Activated naive CD8-positive, alpha-beta T cell treated with anti-CD3 and anti-CD28 coated beads, Interleukin-2, amount 10 ng/mL, durations not matched to agents 7 days and 5 days (primary cell): Measurements from ENCODE around the gene REN. TPM values are rescaled to one million over a fixed set of nuclear protein-coding genes. Genes with fewer than 3 reads are reported as not detected.
A peak's percentile ranks its signal among the peaks of the same experiment; 100 is the strongest.

Experiments used
- ATAC-seq: fragments of 150-1000 bp; cut with Tn5 transposase; one replicate; pipeline ENCODE4 v1.10.0; 2021; ENCODE audit warnings: low read depth, moderate library complexity
- POLR2A ChIA-PET: fragments of 350-600 bp; sonication (Branson Sonifier 250); formaldehyde crosslinking; loops from one replicate; lab custom pipeline; 2021; ENCODE audit warnings: antibody characterized with exemption; lab: Charles Lee
- DNase-seq: peaks from one replicate; pipeline ENCODE4 v3.0.0; 2021
- H3K27ac Mint-ChIP-seq: one replicate; pipeline ENCODE4 v1.8.0; 2022; ENCODE audit warnings: mild to moderate bottlenecking, mixed read lengths
- H3K27me3 Mint-ChIP-seq: one replicate; pipeline ENCODE4 v1.8.0; 2022; ENCODE audit warnings: mild to moderate bottlenecking, moderate library complexity, mixed read lengths
- H3K36me3 Mint-ChIP-seq: one replicate; pipeline ENCODE4 v1.8.0; 2021; ENCODE audit warnings: mild to moderate bottlenecking, mixed read lengths
- H3K4me1 Mint-ChIP-seq: one replicate; pipeline ENCODE4 v1.8.0; 2021; ENCODE audit warnings: mixed read lengths
- H3K4me3 Mint-ChIP-seq: one replicate; pipeline ENCODE4 v1.8.0; 2022; ENCODE audit warnings: mild to moderate bottlenecking, moderate library complexity, mixed read lengths
- H3K9me3 Mint-ChIP-seq: one replicate; pipeline ENCODE4 v1.8.0; 2021; ENCODE audit warnings: mixed read lengths
- total RNA-seq, 2 experiments: library from RNA; stranded (reverse); gene quantifications; one replicate each; pipeline ENCODE4 v1.2.3, GENCODE V29; 2021

The REN gene
- total RNA-seq, 2 experiments from 2014 or later: not detected

DNA sequence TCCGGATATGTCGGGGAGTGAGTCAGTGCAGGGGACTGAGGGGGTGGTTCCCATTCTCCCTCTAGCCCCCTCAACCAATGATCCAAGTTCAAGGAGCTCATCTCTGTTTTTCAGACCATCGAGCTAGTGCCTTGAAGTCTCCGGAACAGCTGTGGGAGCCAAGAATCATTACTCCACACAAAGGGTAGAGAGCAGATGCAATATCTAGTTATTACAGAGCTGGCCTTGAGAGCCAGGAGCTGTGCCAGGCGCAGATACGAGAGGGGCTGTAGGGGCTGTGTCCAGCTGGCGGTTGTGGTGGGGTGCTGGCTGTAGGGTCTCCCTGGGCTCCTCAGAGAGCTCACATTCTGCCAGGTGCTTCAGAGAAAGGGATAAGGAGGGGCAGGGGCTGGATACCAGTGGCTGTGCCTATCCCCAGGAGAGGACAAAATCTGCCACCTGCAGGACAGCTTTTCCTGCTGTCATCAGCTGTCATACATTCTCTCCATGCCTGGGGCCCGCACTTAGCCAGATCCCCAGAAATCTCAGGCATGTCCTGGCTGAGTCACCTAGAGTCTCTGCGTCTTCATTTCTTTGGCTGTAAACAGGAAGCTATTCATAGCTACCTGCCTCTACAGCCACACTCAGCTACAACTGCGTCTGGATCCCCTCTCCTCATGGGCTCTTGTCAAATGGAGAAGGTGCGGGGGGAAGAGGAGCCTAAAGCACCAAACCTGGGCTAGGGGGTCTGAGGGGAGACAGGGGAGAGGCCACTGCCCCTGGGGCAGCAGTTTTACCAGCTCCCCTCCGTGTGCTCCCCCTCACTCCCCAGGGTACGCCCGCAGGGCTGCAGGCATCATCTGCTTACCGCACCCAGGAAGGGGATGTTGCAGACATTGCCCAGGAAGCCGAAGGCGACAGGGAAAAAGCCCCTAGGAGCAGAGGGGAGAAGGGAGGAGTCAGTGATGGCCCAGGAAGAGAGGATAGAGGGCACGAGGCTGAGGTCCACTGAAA, 32.5 kb upstream of the REN start:
- Mint-ChIP-seq H3K27me3 (peaks cover 4% of the 10 kb centered on the region), H3K4me1 (peaks cover 11% of the 10 kb centered on the region), H3K9me3 (peaks cover 5% of the 10 kb centered on the region), H3K27ac (no peak overlapping the region), H3K4me3 (no peak overlapping the region), H3K36me3 (no peaks in the 10 kb centered on the region)
- POLR2A ChIA-PET: no interaction called here
- ATAC-seq (peak; percentile 32), DNase-seq (no peak)

DNA sequence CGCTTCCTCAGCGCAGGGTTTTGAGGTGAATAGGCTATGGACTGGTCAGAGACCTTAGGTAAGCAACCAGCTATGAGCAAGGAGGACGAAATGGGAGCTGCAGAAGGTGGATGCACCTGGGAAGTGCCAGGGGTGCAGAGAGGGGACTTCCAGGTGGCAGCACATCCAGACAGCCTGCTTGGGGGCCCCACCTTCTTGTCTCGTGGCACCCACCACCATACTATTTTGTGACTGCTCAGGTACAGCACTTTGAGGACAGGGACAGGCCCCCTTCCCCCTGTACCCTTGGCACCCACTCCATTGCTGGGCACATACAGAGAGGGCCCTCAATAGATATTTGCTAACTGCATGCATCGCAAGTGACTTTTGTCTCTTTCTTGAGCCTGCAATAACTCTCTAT, 30.9 kb upstream of the REN start:
- ATAC-seq: no peak
- peaks cover 9% of the 10 kb centered on the region for H3K4me1 Mint-ChIP-seq
- POLR2A ChIA-PET: no interaction called here

DNA sequence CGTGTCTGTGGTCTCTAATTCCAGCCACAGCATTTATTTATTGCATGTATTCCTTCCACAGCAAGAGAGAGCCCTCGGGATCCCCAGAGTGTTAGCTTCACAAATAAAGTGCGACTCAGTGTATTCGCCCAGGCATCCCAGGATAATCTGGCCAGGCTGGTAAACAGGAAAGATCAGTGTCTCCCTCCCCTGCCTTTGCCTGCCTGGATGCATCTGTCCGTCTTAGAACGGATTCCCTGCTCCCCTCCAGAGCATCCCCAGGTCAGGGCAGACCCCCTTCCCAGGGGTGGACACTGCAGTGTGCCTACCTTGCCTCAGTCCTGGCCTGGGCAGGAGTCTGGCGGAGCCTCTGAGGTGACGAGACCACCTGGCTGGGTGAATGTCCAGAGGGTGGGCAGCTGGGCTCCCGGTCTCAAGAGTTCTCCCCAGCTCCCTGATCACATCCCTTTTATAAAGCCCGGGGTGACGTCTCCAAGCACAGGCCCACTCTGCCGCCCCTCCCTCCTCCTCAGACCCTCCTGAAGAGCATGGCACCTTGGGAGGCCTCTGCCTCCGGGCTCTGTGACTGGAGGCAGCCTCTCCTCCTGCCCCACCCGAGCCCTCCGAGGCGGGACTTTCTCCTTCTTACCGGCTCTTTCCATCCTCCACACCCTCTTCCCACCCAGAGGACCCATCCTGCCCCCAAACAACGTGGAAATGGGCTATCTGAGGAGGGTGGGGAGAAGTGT, 30.1 kb upstream of the REN start, which contains the start of gene KISS1:
TSS of gene KISS1 (minus strand) at position 424 of the 728 bp plus-strand sequence. CDS start 3,615 bp downstream, outside the sequence.
- Mint-ChIP-seq H3K4me1 (peaks cover 9% of the 10 kb centered on the region), H3K27ac (no peak within 1 kb of the TSS), H3K4me3 (no peak within 1 kb of the TSS), H3K9me3 (peaks cover 5% of the 10 kb centered on the region), H3K27me3 (peaks cover 15% of the 10 kb centered on the region), H3K36me3 (no peaks in the 10 kb centered on the region)
- ATAC-seq (no peak), DNase-seq (no peak)
- POLR2A ChIA-PET: no interaction called here

More for the DNA sequence above, 30.9 kb upstream of the REN start:
- H3K4me3 Mint-ChIP-seq: no peak overlapping the region
- no peak for DNase-seq
- H3K9me3 Mint-ChIP-seq: peaks cover 5% of the 10 kb centered on the region
- no peaks in the 10 kb centered on the region for H3K36me3 Mint-ChIP-seq
- no peak overlapping the region for H3K27ac Mint-ChIP-seq
- peaks cover 11% of the 10 kb centered on the region for H3K27me3 Mint-ChIP-seq

DNA sequence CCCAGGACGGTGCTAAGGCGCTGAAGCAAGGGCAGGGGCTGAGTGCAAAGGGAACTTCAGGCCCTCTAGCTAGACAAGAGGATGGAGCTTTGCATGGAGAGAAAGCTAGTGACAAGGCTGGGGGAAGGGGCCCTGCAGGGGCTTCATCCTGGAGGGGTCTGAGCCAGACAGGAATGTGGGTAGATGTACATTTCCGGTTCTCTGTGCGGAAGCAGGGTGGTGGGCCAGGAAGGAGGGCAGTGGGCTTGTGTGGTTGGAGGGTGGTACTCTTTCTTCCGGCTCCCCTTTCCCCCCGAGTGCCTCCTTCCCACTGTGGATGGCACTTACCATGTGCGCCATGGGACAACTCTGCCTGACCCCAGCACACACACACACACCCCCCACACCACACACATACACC, 28.6 kb upstream of the REN start:
- Mint-ChIP-seq H3K36me3 (no peaks in the 10 kb centered on the region), H3K4me3 (no peak overlapping the region), H3K9me3 (peaks cover 5% of the 10 kb centered on the region), H3K4me1 (peaks cover 15% of the 10 kb centered on the region), H3K27ac (peak overlapping the region; percentile 25), H3K27me3 (peaks cover 23% of the 10 kb centered on the region)
- POLR2A ChIA-PET: no interaction called here
- no peak for DNase-seq
- no peak for ATAC-seq

DNA sequence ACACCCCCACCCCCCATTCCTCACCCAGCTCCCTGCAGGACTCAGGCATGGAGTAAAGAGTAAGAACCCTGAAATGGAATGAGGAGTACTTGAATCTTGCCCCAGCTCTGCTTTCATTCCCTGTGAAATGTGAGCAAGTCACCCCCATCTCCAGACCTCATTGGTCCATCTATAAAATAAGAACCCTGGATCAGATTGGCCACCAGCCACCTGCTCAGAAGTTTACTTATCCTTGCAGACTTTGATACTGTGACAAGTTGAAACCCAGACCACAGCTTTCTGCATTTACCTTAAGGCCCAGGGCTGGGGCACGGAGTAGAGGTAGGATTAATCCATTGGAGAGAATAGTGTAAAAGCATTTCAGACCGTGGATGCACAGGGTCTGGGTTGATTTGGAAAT, 27.9 kb upstream of the REN start:
- H3K27me3 Mint-ChIP-seq: peaks cover 29% of the 10 kb centered on the region
- POLR2A ChIA-PET: no interaction called here
- ATAC-seq (no peak), DNase-seq (no peak)
- H3K9me3 Mint-ChIP-seq: peaks cover 5% of the 10 kb centered on the region
- H3K27ac Mint-ChIP-seq: no peak overlapping the region
- no peaks in the 10 kb centered on the region for H3K36me3 Mint-ChIP-seq
- H3K4me3 Mint-ChIP-seq: no peak overlapping the region
- H3K4me1 Mint-ChIP-seq: peaks cover 18% of the 10 kb centered on the region

DNA sequence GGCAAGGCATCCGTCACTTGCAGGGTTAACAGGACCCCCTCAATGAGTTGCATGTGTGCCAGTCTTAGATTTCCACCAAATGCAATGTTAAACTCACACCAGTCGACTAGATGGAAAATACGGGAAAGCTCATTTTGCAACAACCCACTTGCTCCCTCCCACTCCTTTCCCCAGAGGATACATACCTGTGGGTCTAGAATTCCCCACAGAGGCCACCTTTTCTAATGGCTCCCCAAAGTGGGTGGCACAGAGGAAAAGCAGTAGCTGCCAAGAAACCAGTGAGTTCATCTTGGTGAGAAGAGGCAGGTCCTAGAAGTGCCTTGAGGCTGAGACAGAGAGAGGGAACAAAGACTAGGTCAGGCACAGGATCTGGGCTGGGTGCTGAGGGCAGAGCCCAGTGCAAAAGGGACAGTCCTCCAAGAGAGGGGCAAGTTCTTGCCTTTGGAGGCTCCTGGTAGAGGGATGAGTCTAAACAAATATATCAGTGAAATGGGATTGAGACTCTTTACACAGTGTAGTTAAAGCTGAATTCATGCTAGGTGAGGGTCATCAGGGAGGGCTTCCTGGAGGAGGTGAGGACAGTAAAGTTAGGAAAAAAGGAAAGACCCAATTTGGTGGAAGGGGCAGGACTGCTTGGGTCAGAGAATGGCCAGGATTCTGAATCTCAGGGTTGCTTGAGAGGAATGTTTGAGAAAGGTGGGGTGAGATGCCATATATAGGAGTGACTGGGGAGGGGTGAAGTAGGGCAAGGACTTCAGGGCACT, 26.6 kb upstream of the REN start:
- DNase-seq: no peak
- POLR2A ChIA-PET: no interaction called here
- ATAC-seq: no peak
- H3K27ac Mint-ChIP-seq: no peak overlapping the region
- H3K4me3 Mint-ChIP-seq: no peak overlapping the region
- H3K9me3 Mint-ChIP-seq: peaks cover 5% of the 10 kb centered on the region
- no peaks in the 10 kb centered on the region for H3K36me3 Mint-ChIP-seq
- peaks cover 22% of the 10 kb centered on the region for H3K4me1 Mint-ChIP-seq
- H3K27me3 Mint-ChIP-seq: peaks cover 39% of the 10 kb centered on the region

DNA sequence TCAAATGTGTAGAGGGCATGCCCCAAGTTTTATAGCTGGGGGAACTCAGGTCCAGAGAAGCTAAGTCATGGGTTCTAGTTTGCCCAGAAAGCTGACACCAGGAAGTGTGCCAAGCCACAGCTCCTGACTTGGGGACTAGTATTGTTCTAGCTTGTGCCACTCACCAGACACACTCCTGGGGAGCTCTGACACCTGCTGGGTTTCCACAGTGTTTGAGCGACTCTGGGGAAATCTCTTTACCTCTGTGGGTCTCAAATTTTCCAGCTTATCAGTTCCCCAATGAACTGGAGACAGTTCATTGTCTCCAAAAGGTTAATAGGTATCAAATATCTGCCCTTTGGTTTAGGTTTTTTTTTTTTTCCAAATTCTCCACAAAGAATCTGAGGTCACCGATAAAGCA, 25.9 kb upstream of the REN start:
- no peak overlapping the region for H3K4me3 Mint-ChIP-seq
- no peak overlapping the region for H3K27ac Mint-ChIP-seq
- DNase-seq (no peak), ATAC-seq (no peak)
- no peaks in the 10 kb centered on the region for H3K36me3 Mint-ChIP-seq
- H3K9me3 Mint-ChIP-seq: peaks cover 5% of the 10 kb centered on the region
- H3K27me3 Mint-ChIP-seq: peaks cover 44% of the 10 kb centered on the region
- peaks cover 22% of the 10 kb centered on the region for H3K4me1 Mint-ChIP-seq
- POLR2A ChIA-PET: no interaction called here

DNA sequence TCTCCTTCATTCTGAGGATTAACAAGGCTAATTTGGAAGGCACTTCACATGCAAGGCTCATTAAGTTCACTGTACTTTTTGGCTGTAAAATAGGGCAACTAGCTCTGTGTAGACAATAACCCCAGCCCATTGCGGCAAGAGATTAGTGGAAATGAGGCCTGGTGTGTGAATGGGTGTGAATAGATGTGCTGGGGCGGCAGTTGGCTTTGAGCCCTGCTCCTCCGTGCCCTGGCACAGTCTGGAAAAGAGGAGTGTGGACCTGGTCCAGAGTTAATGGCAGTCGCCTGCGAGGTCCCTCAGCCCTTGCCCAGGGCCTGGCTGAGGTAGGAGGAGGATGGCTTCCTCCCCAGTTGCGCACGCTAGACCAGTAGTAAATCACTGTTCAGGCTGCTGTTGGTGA, 25.3 kb upstream of the REN start:
- Mint-ChIP-seq H3K27ac (no peak overlapping the region), H3K36me3 (no peaks in the 10 kb centered on the region), H3K27me3 (peaks cover 48% of the 10 kb centered on the region), H3K4me1 (peaks cover 22% of the 10 kb centered on the region), H3K4me3 (no peak overlapping the region), H3K9me3 (peaks cover 5% of the 10 kb centered on the region)
- no peak for DNase-seq
- POLR2A ChIA-PET: interaction anchor here (1.0 kb wide), 1 partner anchor 187 kb away, joined by 3 read pairs; no protein-coding TSS in a partner anchor
- ATAC-seq: no peak

DNA sequence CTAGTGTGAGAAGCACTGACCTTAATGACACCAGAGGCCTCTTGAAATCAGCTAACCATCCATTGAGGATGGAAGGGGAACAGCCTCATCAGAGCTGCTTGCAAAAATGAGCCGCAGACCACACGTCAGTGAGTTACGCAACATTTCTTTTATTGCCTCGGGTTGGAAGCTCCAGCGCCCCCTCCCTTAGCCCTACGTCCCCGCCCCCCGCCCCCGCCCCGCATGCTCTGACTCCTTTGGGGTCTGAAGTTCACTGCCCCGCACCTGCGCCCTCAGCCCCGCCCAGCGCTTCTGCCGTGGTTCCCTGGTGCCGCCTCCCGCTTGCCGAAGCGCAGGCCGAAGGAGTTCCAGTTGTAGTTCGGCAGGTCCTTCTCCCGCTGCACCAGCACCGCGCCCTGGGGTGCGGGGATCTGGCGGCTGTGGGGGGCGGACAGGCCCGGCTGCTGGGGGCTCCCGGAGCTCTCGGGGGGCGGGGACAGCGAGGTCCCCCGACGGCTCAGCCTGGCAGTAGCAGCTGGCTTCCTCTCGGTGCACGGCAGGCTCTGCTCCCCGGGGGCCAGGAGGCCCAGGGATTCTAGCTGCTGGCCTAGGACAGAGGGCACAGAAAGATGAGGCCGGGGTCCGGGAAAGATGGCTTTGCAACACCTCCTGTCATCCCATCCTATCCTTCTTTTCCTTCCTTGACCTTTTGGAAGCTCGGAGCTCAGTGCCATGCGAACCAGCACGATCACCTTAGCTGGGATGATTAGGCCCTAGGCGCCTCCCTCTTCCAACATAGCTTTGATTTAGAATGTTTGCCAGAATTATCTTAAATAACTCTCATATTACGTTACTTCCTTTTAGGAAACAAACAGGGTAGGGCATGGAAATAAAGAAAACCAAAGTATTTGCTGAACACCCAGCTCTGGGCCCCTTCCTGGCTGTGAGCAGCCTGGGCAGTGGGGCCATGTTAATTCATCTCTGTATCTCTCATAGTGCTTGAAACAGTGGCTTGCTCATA, 24.4 kb upstream of the REN start:
- Mint-ChIP-seq H3K9me3 (peaks cover 5% of the 10 kb centered on the region), H3K36me3 (no peaks in the 10 kb centered on the region), H3K27me3 (peaks cover 50% of the 10 kb centered on the region), H3K4me1 (peaks cover 22% of the 10 kb centered on the region), H3K4me3 (no peak overlapping the region), H3K27ac (no peak overlapping the region)
- POLR2A ChIA-PET: interaction anchor here (1.0 kb wide), 1 partner anchor 188 kb away, joined by 3 read pairs; no protein-coding TSS in a partner anchor
- DNase-seq: peak; percentile 39
- ATAC-seq: peak; percentile 51

DNA sequence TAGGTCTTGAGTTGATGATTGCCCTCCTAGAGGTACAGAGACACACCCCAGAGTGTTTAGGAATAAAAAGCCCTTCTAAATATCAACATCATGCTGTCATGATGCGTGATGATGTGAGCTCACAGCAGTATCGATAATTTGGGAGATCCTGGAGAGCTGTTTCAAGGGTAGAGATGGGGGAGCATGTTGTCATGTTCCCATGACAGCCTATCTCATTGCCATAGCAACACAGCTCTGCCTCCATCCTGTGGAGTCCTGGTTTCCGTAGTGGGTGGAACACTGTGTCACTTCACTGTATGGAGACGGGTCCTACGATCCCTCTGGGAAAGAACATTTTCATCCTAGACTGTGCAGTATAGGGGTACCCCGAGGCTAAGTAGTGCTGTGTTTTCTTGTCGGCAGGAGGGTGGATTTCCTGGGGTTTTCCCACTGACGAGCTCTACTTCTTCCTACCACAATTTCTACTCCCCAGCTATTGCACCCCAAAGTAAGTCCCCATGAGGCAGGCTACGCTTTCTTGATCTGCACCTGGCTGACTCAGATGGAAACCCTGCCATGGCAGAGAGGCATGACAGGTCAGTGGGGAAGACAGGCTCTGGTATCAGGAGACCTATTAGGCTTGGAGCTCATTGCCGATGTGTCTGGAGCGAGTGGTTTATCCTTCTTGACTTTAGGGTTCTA, 23.0 kb upstream of the REN start:
- DNase-seq: no peak
- no peak overlapping the region for H3K4me3 Mint-ChIP-seq

DNA sequence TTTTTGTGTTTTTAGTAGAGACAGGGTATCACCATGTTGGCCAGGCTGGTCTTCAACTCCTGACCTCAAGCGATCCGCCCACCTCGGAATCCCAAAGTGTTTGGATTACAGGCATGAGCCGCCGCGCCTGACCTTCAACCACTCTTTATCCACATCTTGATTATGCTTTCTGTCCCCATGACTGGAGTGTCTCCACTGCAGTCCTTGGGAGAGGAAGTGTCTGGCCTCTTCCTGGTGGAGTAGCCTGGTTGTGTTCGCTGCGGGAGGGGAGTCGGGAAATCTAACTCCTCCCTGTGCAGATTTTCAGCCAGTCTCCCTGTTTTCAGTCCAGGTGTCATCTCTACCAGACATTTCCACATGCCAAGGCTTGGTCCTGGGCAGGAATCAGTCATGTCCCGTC, 20.5 kb upstream of the REN start:
- H3K4me1 Mint-ChIP-seq: peaks cover 13% of the 10 kb centered on the region
- peaks cover 2% of the 10 kb centered on the region for H3K9me3 Mint-ChIP-seq
- H3K27me3 Mint-ChIP-seq: peaks cover 55% of the 10 kb centered on the region
- H3K27ac Mint-ChIP-seq: no peak overlapping the region
- H3K36me3 Mint-ChIP-seq: no peaks in the 10 kb centered on the region
- DNase-seq (no peak), ATAC-seq (no peak)
- H3K4me3 Mint-ChIP-seq: no peak overlapping the region
- POLR2A ChIA-PET: no interaction called here

More for the DNA sequence above, 23.0 kb upstream of the REN start:
- ATAC-seq: no peak
- Mint-ChIP-seq H3K27me3 (peaks cover 58% of the 10 kb centered on the region), H3K27ac (no peak overlapping the region), H3K9me3 (peaks cover 2% of the 10 kb centered on the region), H3K4me1 (peaks cover 13% of the 10 kb centered on the region), H3K36me3 (no peaks in the 10 kb centered on the region)
- POLR2A ChIA-PET: no interaction called here

DNA sequence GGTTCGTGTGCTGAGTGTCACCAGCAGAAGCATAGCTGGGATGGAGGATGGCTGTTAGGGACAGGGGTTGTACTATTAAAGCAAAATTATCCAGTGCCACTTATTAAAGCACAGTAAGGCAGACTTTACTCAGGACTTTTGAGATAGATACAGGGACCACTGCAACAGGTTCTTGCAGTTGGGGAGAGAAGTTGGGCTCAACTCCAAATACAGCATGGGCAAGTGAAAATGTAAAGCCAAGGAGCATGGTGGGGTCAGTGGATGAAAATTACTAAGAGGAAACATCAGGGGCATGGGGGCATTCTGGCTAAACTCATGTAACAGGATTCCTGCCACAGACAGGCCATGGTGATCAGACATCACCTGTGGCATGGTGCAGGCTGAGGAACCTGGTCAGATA, 15.0 kb upstream of the REN start:
- POLR2A ChIA-PET: no interaction called here
- H3K36me3 Mint-ChIP-seq: no peaks in the 10 kb centered on the region
- no peak overlapping the region for H3K4me3 Mint-ChIP-seq
- no peak for ATAC-seq
- no peak overlapping the region for H3K27ac Mint-ChIP-seq
- no peak for DNase-seq
- H3K4me1 Mint-ChIP-seq: no peaks in the 10 kb centered on the region
- peaks cover 21% of the 10 kb centered on the region for H3K27me3 Mint-ChIP-seq
- peaks cover 4% of the 10 kb centered on the region for H3K9me3 Mint-ChIP-seq
